HuH-7.5 (cell line): ENCODE data around the gene C19orf33.
"Not testable (repeated sequence)": the region's sequence is repeated elsewhere in the genome, so short reads cannot be mapped to it uniquely, and the experiment has no call there.

Experiments used
- DNase-seq: peaks from one replicate; pipeline ENCODE4 v3.0.0; 2011; ENCODE audit warnings: low spot score

C19orf33 gene

DNA sequence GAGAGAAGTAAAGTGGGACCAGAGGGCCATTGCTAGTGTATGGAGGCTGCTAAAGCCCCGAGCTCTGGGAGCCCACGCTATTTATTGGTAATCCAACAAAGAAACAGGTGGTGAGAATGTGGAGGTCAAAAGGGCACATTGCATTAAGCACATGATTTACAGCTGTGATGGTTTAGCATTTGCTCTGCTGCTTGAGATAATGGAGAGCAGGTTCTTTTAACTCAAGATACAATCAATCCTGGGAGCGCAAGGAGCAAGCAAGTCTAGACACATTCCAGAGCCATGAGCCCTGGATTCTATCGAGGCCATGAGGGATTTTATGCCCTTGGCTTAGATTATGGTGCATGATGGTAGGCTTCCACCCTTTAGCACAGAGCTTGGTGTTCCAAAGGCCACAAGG lies 35.0 kb downstream of the C19orf33 start:
- not testable (repeated sequence) for DNase-seq

DNA sequence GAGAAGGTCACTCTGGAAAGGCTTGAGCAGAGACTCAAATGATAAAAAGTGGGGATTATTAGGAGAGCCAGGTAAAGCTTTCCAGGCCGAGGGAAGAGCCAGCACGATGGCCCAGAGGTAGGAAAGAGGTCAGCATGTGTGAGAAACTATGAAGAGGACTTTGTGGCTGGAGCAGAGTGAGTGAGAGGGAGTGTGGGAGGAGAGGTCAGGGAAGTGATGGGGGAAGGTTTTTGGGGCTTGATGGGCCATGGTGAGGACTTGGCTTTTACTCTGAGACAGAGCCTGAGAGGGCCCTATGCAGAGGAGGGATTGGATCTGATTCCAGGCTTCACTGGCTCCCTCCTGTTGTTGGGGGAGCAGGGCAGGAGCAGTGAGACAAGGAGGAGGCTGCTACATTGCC lies 36.9 kb downstream of the C19orf33 start:
- DNase-seq = no peak

DNA sequence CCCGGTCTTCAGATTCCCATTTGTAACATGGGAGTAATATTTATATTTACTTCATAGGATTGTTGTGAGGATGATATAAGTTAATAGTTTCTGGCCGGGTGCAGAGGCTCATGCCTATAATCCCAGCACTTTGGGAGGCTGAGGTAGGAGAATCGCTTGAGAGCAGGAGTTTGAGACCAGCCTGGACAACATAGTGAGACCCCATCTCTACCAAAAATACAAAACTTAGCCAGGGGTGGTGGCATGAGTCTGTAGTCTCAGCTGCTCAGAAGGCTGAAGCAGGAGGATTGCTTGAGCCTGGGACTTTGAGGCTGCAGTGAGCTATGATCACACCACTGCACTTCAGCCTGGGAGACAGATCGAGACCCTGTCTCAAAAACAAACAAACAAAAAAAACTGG lies 42.8 kb downstream of the C19orf33 start:
- no peak for DNase-seq

DNA sequence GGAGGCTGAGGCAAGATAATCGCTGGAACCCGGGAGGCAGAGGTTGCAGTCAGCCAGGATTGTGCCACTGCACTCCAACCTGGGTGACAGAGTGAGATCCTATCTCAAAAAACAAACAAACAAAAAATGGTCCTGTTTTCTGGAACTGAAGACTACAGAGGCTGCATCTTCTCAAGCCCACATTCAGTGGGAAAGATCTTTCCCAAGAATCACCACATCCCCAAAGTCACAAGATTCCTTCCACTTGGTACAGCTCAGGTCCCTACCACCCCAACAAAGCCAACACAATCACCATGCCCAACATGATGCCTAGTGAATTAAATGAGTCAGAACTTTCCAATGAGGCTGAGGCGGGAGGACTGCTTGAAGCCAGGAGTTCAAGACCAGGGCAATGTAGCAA lies 46.8 kb downstream of the C19orf33 start:
- DNase-seq = no peak

DNA sequence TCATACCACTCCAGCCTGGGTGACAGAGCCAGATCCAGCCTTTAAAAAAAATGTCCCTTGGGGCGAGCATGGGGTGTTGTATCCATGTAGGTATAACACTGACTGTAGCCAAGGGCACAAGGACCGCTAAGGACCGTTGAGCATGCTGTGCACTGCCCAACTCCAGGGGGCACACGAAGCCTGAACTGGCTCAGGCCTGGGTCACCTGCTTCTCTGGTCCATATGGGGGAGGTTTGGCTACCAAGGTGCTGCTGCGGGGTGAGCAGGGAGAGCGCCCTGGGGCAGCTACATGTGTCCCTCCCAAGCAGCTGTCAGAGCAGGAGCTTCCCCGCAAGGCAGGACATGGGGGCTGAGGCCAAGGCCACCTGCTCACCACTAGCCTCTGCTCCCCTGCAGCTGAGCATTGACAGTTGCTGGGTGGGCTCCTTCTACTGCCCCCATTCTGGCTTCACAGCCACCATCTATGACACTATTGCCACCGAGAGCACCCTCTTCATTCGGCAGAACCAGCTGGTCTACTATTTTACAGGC lies 47.9 kb downstream of the C19orf33 start:
- no peak for DNase-seq

DNA sequence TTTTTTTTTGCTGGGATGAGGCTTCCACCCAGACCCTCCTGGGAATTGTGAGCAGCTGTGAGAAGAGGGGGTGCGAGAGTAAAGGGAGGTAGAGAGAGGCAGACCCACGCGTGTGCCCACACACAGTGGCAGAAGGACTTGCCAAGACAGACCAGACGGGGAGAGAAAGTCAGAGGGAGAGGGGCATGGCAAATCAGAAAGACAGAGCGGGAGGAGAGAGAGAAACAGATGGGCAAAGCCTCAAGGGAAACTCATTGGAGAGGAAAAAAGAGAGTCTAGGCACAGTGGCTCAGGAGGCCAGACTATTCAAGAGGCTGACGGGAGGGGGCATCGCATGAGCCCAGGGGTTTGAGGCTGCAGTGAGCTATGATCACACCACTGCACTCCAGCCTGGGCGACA lies 48.6 kb downstream of the C19orf33 start:
- DNase-seq = no peak
